ENCODE measurements around the gene EME2. TPM values are rescaled to one million over a fixed set of nuclear protein-coding genes. Genes with fewer than 3 reads are reported as not detected.
A peak's percentile ranks its signal among the peaks of the same experiment; 100 is the strongest.

Gene EME2
- total RNA-seq, 8 experiments from 2014 or later, result 4.6 to 21.1 (median 6.4) TPM

DNA sequence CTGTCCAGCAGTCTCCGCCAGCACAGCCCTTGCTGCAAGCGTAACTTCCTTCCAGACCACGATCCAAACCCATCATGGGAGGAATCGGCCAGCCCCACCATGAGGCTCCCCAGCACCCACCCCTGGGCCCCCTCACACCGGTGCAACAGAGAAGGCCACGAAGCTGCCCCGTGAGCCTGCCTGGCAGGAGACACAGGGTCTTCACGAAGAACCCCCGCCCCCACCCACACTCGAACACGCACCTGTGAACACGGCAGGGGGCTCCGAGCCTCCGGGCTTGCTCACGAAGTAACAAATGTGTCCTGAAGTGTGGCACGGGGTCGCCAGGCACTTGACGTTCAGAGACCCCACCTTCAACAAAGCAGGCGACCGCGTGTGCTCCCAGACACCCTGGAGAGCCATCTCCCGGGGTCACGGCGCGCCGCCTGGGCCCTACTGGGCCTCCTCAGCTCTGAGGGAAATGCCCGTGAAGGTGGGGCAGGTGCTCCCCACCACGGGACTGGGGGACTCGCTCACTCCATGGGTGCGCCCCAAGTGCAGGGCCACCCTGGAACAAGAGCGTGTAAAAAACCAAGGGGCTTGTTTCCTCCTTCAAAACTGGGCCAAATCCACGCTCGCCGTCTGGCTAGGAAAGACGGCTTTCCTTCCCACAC is 46.4 kb downstream of the EME2 start:
- WGBS, 10 experiments, result 80 to 100% (median 90%) methylated on average over 1 to 5 of the region's 35 CpGs; no CpG with 5 or more reads in 5 of the 10 experiments
- no peaks in the 10 kb centered on the region for H3K4me1 ChIP-seq (replicated peaks in 1 of 2)
- in situ Hi-C loops (cut with MboI; ENCODE audit: low pct_unique_long_range_greater_than_20kb in 2 of 9, low sequenced_read_pairs in 9 of 9, unreplicated experiment in 9 of 9), result no loop called here
- no peak overlapping the region for H3K27ac ChIP-seq
- no peak overlapping the region for H3K4me3 ChIP-seq
- peak in 2 of 8 experiments; percentile 2 for ATAC-seq (replicated peaks in 6 of 8)

GRCh38 chr16:1819611-1820010 is 47.0 kb downstream of the EME2 start:
- in situ Hi-C loops (cut with MboI; ENCODE audit: low pct_unique_long_range_greater_than_20kb in 2 of 9, low sequenced_read_pairs in 9 of 9, unreplicated experiment in 9 of 9), result no loop called here
- no peak overlapping the region for H3K27ac ChIP-seq
- 51 to 100% (median 95%) methylated on average over 1 to 6 of the region's 15 CpGs; no CpG with 5 or more reads in 5 of the 10 experiments for WGBS, 10 experiments
- H3K4me1 ChIP-seq (replicated peaks in 1 of 2), result no peaks in the 10 kb centered on the region
- no peak for ATAC-seq (replicated peaks in 6 of 8)
- no peak overlapping the region for H3K4me3 ChIP-seq

DNA sequence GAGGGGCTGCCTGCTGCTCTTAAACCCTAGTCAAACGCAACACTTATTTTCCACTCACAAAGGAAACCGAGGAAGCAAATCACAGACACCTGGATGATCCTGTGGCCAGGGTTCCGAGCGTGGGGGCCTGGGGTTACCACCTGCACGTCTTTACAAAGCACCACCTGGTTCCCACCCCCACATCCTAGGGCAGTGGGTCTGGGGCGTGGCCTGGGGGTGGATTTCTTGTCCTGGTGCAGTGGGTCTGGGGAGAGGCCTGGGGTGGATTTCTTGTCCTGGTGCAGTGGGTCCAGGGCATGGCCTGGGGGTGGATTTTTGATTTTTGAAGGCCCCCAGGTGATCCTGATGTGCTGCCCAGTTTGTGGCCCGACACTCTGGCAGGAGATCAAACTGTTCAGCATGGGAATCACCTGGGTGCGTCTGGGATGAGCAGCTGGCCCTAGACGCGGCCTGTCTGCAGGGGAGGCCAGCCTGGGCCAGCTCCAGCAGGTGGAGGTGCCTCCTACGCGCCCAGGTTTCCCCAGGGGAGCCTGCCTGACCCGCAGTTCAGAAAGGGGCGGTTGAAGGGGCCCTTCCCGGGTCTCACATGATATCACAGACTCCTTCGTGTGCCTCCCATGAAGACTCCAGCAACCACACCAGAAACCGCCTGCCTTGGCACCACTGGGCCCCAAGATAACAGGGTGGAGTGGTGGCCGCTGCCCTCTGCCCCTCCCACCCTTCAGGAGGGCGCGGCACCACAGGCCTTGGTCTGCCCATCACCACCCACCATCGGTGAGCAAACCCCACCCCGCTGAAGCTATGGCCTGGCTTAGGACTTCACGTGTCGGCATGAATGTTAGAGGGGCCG is 47.7 kb downstream of the EME2 start:
- in situ Hi-C loops (cut with MboI; ENCODE audit: low pct_unique_long_range_greater_than_20kb in 2 of 9, low sequenced_read_pairs in 9 of 9, unreplicated experiment in 9 of 9), result no loop called here
- no peak overlapping the region for H3K4me3 ChIP-seq
- ATAC-seq (replicated peaks in 6 of 8), result no peak
- no peak overlapping the region for H3K27ac ChIP-seq
- WGBS, 10 experiments, result 51 to 100% (median 91%) methylated on average over 2 to 7 of the region's 25 CpGs; no CpG with 5 or more reads in 6 of the 10 experiments
- H3K4me1 ChIP-seq (replicated peaks in 1 of 2), result peaks cover under 1 to 3% of the 10 kb centered on the region in 2 donors

GRCh38 chr16:1820946-1821290 is 48.3 kb downstream of the EME2 start:
- WGBS, 10 experiments, result 90 to 100% methylated on average over 2 of the region's 12 CpGs; no CpG with 5 or more reads in 8 of the 10 experiments
- H3K27ac ChIP-seq, result no peak overlapping the region
- H3K4me1 ChIP-seq (replicated peaks in 1 of 2), result peaks cover 6 to 9% of the 10 kb centered on the region in 2 donors
- in situ Hi-C loops (cut with MboI; ENCODE audit: low pct_unique_long_range_greater_than_20kb in 2 of 9, low sequenced_read_pairs in 9 of 9, unreplicated experiment in 9 of 9), result no loop called here
- ATAC-seq (replicated peaks in 6 of 8), result no peak
- no peak overlapping the region for H3K4me3 ChIP-seq

- peaks cover 6 to 9% of the 10 kb centered on the region in 2 donors for H3K4me1 ChIP-seq (replicated peaks in 1 of 2)
- no peak overlapping the region for H3K27ac ChIP-seq
- H3K4me3 ChIP-seq, result no peak overlapping the region
- no peak for ATAC-seq (replicated peaks in 6 of 8)
- WGBS, 10 experiments, result 69 to 100% (median 82%) methylated on average over 1 to 13 of the region's 24 CpGs; no CpG with 5 or more reads in 3 of the 10 experiments
- in situ Hi-C loops (cut with MboI; ENCODE audit: low pct_unique_long_range_greater_than_20kb in 2 of 9, low sequenced_read_pairs in 9 of 9, unreplicated experiment in 9 of 9), result no loop called here
Observed at GRCh38 chr16:1821861-1822611, 49.4 kb downstream of the EME2 start.

DNA sequence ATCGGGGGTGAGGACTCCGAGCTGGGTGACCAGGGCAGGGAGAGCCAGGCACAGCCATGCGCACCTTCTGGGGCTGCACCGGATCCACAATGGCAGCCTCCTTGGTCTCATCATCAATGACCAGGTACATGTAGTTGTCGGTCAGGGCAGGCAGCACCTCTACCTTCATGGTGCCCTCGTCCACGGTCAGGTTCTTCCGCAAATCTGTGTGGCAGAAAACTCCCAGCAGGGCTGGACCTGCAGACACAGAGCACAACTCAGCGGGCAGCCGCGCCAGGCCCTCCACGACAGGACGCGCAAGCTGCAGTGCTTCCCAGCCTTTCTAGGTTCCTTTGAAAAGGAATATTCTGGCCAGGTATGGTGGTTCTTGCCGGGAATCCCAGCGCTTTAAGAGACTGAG is 50.2 kb downstream of the EME2 start:
- WGBS, 10 experiments, result 80 to 100% (median 99%) methylated on average over 1 to 7 of the region's 16 CpGs; no CpG with 5 or more reads in 4 of the 10 experiments
- Histone ChIP-seq H3K27ac (no peak overlapping the region), H3K4me1 (replicated peaks in 1 of 2) (peaks cover 6 to 11% of the 10 kb centered on the region in 2 donors), H3K4me3 (no peak overlapping the region)
- ATAC-seq (replicated peaks in 6 of 8), result no peak
- in situ Hi-C loops (cut with MboI; ENCODE audit: low pct_unique_long_range_greater_than_20kb in 2 of 9, low sequenced_read_pairs in 9 of 9, unreplicated experiment in 9 of 9), result no loop called here

DNA sequence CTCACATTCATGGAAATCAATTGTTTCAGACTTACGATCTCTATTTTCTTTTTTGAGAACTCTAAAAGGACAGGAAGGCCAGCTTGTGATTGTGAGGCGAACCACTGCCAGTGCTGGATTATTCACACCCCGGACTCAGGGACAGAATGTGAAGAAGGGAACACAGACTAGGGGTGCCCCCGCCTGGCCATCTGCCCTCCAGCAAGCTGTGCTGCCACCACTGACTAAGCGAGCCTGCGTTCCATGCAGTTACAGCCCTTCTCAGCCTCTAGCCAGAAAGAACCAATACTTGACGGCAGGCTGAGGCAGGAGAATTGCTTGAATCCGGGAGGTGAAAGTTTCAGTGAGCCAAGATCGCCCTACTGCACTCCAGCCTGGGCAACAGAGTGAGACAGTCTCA is 51.2 kb downstream of the EME2 start:
- WGBS, 10 experiments, result 20 to 100% (median 53%) methylated on average over 1 to 6 of the region's 9 CpGs; no CpG with 5 or more reads in 1 of the 10 experiments
- Histone ChIP-seq H3K4me3 (peak overlapping the region in 1 of 5 donors; percentile 6), H3K4me1 (replicated peaks in 1 of 2) (peaks cover 16 to 19% of the 10 kb centered on the region in 2 donors), H3K27ac (no peak overlapping the region)
- ATAC-seq (replicated peaks in 6 of 8), result no peak
- in situ Hi-C loops (cut with MboI; ENCODE audit: low pct_unique_long_range_greater_than_20kb in 2 of 9, low sequenced_read_pairs in 9 of 9, unreplicated experiment in 9 of 9), result no loop called here

GRCh38 chr16:1825381-1825863 is 52.8 kb downstream of the EME2 start:
- ATAC-seq (replicated peaks in 6 of 8), result no peak
- Histone ChIP-seq H3K4me3 (peak overlapping the region; percentile 69 to 99 (median 80)), H3K4me1 (replicated peaks in 1 of 2) (peaks cover 24% of the 10 kb centered on the region in 2 donors), H3K27ac (no peak overlapping the region)
- 50 to 100% (median 87%) methylated on average over 1 to 8 of the region's 15 CpGs; no CpG with 5 or more reads in 1 of the 10 experiments for WGBS, 10 experiments
- in situ Hi-C loops (cut with MboI; ENCODE audit: low pct_unique_long_range_greater_than_20kb in 2 of 9, low sequenced_read_pairs in 9 of 9, unreplicated experiment in 9 of 9), result no loop called here

Other genes with a start within 250 kb of the EME2 start
- gene TMEM204, start 239.1 kb upstream of the EME2 start, total RNA-seq, result 1 to 10 TPM in 3 of 8 experiments, under 1 TPM in 4, not detected in 1; 0.05 to 3.0 (median 0.71) TPM
- gene IFT140, start 160.7 kb upstream of the EME2 start, total RNA-seq, result 10 to 100 TPM; 11.1 to 35.3 (median 19.5) TPM
- gene CRAMP1, start 160.4 kb upstream of the EME2 start, total RNA-seq, result 10 to 100 TPM in 5 of 8 experiments, 1 to 10 TPM in 3; 7.0 to 24.8 (median 11.0) TPM
- gene JPT2, start 94.5 kb upstream of the EME2 start, total RNA-seq, result 10 to 100 TPM; 19.3 to 96.7 (median 34.8) TPM
- 10 to 100 TPM; 22.1 to 99.5 (median 55.4) TPM for gene MAPK8IP3, start 66.6 kb upstream of the EME2 start, total RNA-seq
- 10 to 100 TPM; 41.7 to 59.9 (median 43.5) TPM for gene NME3, start 1.3 kb upstream of the EME2 start, total RNA-seq
- gene MRPS34, start 324 bp downstream of the EME2 start, total RNA-seq, result 100 to 1,000 TPM in 3 of 8 experiments, 10 to 100 TPM in 5; 68.4 to 150 (median 87.1) TPM
- gene SPSB3, start 9.8 kb downstream of the EME2 start, total RNA-seq, result 10 to 100 TPM; 15.0 to 73.8 (median 36.0) TPM
- gene NUBP2, start 10.2 kb downstream of the EME2 start, total RNA-seq, result 10 to 100 TPM; 53.7 to 89.6 (median 67.6) TPM
- 1 to 10 TPM in 2 of 8 experiments, under 1 TPM in 6; 0.25 to 1.1 (median 0.68) TPM for gene IGFALS, start 20.9 kb downstream of the EME2 start, total RNA-seq
- 10 to 100 TPM; 27.8 to 67.6 (median 38.9) TPM for gene HAGH, start 54.0 kb downstream of the EME2 start, total RNA-seq
- gene FAHD1, start 54.4 kb downstream of the EME2 start, total RNA-seq, result 10 to 100 TPM; 25.1 to 62.0 (median 30.8) TPM
- 1 to 10 TPM in 3 of 8 experiments, under 1 TPM in 4, not detected in 1; 0.05 to 2.8 (median 0.78) TPM for gene MEIOB, start 99.4 kb downstream of the EME2 start, total RNA-seq
- gene HS3ST6, start 145.6 kb downstream of the EME2 start, total RNA-seq, result 1 to 10 TPM in 1 of 8 experiments, under 1 TPM in 1, not detected in 6; 0.25 to 1.1 TPM
- gene MSRB1, start 170.4 kb downstream of the EME2 start, total RNA-seq, result 10 to 100 TPM in 2 of 8 experiments, 1 to 10 TPM in 6; 2.8 to 18.1 (median 6.3) TPM
- gene RPL3L, start 181.9 kb downstream of the EME2 start, total RNA-seq, result 1 to 10 TPM in 1 of 8 experiments, under 1 TPM in 6, not detected in 1; 0.08 to 1.4 (median 0.22) TPM
- gene NDUFB10, start 186.7 kb downstream of the EME2 start, total RNA-seq, result 100 to 1,000 TPM; 153 to 255 (median 183) TPM
- gene RPS2, start 192.0 kb downstream of the EME2 start, total RNA-seq, result 1,000 to 10,000 TPM; 1,718 to 3,761 (median 2,257) TPM
- gene RNF151, start 194.0 kb downstream of the EME2 start, total RNA-seq, result under 1 TPM in 1 of 8 experiments, not detected in 7; 0.16 TPM
- gene TBL3, start 199.2 kb downstream of the EME2 start, total RNA-seq, result 10 to 100 TPM; 18.4 to 55.5 (median 31.7) TPM
- under 1 TPM in 4 of 8 experiments, not detected in 4; 0.21 to 0.73 (median 0.26) TPM for gene NOXO1, start 208.7 kb downstream of the EME2 start, total RNA-seq
- 10 to 100 TPM; 14.4 to 37.3 (median 25.2) TPM for gene GFER, start 211.4 kb downstream of the EME2 start, total RNA-seq
- 10 to 100 TPM in 5 of 8 experiments, 1 to 10 TPM in 2, under 1 TPM in 1; 0.36 to 54.5 (median 18.2) TPM for gene SYNGR3, start 217.2 kb downstream of the EME2 start, total RNA-seq
- gene ZNF598, start 237.0 kb downstream of the EME2 start, total RNA-seq, result 10 to 100 TPM; 17.6 to 49.1 (median 27.6) TPM
- 1 to 10 TPM in 2 of 8 experiments, under 1 TPM in 3, not detected in 3; 0.27 to 1.7 (median 0.92) TPM for gene NPW, start 247.0 kb downstream of the EME2 start, total RNA-seq

All from motor neuron (in vitro differentiated cells).